GM12878 (cell line): Measurements from ENCODE around the gene SPATA9. TPM values are rescaled to one million over a fixed set of nuclear protein-coding genes. Genes with fewer than 3 reads are reported as not detected.

Experiments used
- CHD2 ChIP-seq: IDR thresholded peaks from 2 replicates; pipeline ENCODE4 v1.6.1; 2011; ENCODE audit warnings: low read depth, low read length, improper control_type of control experiment, borderline replicate concordance
- FOS ChIP-seq: IDR thresholded peaks from 3 replicates; pipeline ENCODE4 v1.6.1; 2011; ENCODE audit warnings: borderline replicate concordance; ENCODE audit not compliant: insufficient read length; ENCODE audit errors: extremely low read depth
- FOXM1 ChIP-seq: IDR thresholded peaks from 2 replicates; pipeline ENCODE4 v1.6.1; 2012; ENCODE audit warnings: low read depth, mild to moderate bottlenecking, inconsistent platforms, low read length, moderate library complexity
- KDM1A ChIP-seq: fragments of 200-600 bp; sonication (generic); IDR thresholded peaks from 2 replicates; pipeline ENCODE4 v1.6.1; 2016; ENCODE audit warnings: borderline replicate concordance
- NFYB ChIP-seq: IDR thresholded peaks from 2 replicates; pipeline ENCODE4 v1.6.1; 2011; ENCODE audit warnings: low read depth, mild to moderate bottlenecking, low read length, improper control_type of control experiment, moderate library complexity; ENCODE audit not compliant: insufficient read depth
- RB1 ChIP-seq: fragments of 450-650 bp; formaldehyde crosslinking; IDR thresholded peaks from 2 replicates; pipeline ENCODE4 v1.6.1; 2017; ENCODE audit warnings: mild to moderate bottlenecking, borderline replicate concordance
- SIN3A ChIP-seq: IDR thresholded peaks from 2 replicates; pipeline ENCODE4 v1.6.1; 2012; ENCODE audit warnings: low read depth, low read length, improper control_type of control experiment
- SP1 ChIP-seq: IDR thresholded peaks from one replicate; pipeline ENCODE4 v1.6.1; 2011; ENCODE audit warnings: low read depth, low read length
- SRF ChIP-seq, 2 experiments: IDR thresholded peaks; 2 replicates each; pipeline ENCODE4 v1.6.1; 2011; ENCODE audit warnings: low read depth in 2 of 2, low read length in 2 of 2, mild to moderate bottlenecking in 1 of 2, moderate library complexity in 1 of 2
- ZSCAN29 ChIP-seq: fragments of 450-650 bp; IDR thresholded peaks from 2 replicates; pipeline ENCODE4 v1.6.1; 2017; ENCODE audit warnings: mild to moderate bottlenecking, moderate library complexity
- polyA plus RNA-seq, 11 experiments: library from polyadenylated mRNA; depleted of rRNA in 4 of 11; unstranded in 6 of 11; stranded (reverse) in 5 of 11; fragments of >200 nt; fragmentation: Nextera tagmentation in 4 of 11; fragmentation: Illumina TruSeq in 1 of 11; extraction: Ambion mirVana in 4 of 11; extraction: Trizol in 1 of 11; gene quantifications; 1 replicate in 1 of 11; 2 replicates in 10 of 11; pipeline versions ENCODE4 v1.2.1 to v1.2.3, GENCODE V29; 2011 to 2016; ENCODE audit warnings: inconsistent platforms in 2 of 11, missing spikeins in 2 of 11, low read depth in 1 of 11
- total RNA-seq, 4 experiments: library from RNA; depleted of rRNA in 3 of 4; stranded (reverse); fragments of >200 nt in 3 of 4; fragmentation: Illumina TruSeq in 1 of 4; extraction: Trizol in 1 of 4; gene quantifications; 2 replicates each; pipeline versions ENCODE4 v1.2.1 to v1.2.3, GENCODE V29; 2013 to 2021
- TF ChIP-seq, protein P1 (sequence below): fragments of 450-650 bp; formaldehyde crosslinking; IDR thresholded peaks from 2 replicates; pipeline ENCODE4 v1.4.0; 2020; ENCODE audit warnings: mild to moderate bottlenecking, moderate library complexity
- TF ChIP-seq, protein P2 (sequence below): IDR thresholded peaks from 2 replicates; pipeline ENCODE4 v1.6.1; 2012; ENCODE audit warnings: low read depth, low read length, improper control_type of control experiment
- TF ChIP-seq, protein P3 (sequence below): IDR thresholded peaks from 2 replicates; pipeline ENCODE4 v1.6.1; 2012; ENCODE audit warnings: low read depth, low read length, improper control_type of control experiment
- TF ChIP-seq, protein P4 (sequence below): fragments of 450-650 bp; IDR thresholded peaks from 2 replicates; pipeline ENCODE4 v1.6.1; 2017; ENCODE audit warnings: borderline replicate concordance
- TF ChIP-seq, protein P5 (sequence below): fragments of 450-650 bp; IDR thresholded peaks from 2 replicates; pipeline ENCODE4 v1.6.1; 2018; ENCODE audit warnings: borderline replicate concordance, mild to moderate bottlenecking; ENCODE audit not compliant: partially characterized antibody
- TF ChIP-seq, protein P6 (sequence below): fragments of 450-650 bp; IDR thresholded peaks from 2 replicates; pipeline ENCODE4 v1.6.1; 2017; ENCODE audit warnings: mild to moderate bottlenecking, moderate library complexity

The SPATA9 gene
- total and polyA plus RNA-seq, 10 of the 15 experiments (the other 5 are each of a cell fraction or from before 2014, with no cell fraction given) = 0.11 to 0.49 (median 0.16) TPM; not detected in 1

DNA sequence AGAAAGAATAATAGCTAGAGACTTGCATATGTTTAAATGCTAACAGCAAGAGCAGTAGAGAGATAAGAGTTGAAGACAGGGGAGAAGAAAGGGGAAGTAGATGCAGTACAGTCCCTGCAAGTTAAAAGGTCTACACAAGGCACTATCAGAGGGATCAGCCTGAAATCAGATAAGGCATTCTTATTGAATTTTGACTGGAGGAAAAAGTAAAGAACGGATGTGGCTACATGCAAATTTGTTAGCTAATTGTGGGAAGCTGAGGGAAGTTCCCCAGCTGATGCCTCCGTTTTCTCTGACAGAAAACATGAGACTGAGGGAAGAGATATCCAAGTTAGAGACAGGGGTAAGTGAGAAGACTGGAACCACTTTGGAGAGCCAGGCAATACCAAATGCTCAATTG lies 35.4 kb upstream of the SPATA9 start (continued):
- TF ChIP-seq, protein P1, sequence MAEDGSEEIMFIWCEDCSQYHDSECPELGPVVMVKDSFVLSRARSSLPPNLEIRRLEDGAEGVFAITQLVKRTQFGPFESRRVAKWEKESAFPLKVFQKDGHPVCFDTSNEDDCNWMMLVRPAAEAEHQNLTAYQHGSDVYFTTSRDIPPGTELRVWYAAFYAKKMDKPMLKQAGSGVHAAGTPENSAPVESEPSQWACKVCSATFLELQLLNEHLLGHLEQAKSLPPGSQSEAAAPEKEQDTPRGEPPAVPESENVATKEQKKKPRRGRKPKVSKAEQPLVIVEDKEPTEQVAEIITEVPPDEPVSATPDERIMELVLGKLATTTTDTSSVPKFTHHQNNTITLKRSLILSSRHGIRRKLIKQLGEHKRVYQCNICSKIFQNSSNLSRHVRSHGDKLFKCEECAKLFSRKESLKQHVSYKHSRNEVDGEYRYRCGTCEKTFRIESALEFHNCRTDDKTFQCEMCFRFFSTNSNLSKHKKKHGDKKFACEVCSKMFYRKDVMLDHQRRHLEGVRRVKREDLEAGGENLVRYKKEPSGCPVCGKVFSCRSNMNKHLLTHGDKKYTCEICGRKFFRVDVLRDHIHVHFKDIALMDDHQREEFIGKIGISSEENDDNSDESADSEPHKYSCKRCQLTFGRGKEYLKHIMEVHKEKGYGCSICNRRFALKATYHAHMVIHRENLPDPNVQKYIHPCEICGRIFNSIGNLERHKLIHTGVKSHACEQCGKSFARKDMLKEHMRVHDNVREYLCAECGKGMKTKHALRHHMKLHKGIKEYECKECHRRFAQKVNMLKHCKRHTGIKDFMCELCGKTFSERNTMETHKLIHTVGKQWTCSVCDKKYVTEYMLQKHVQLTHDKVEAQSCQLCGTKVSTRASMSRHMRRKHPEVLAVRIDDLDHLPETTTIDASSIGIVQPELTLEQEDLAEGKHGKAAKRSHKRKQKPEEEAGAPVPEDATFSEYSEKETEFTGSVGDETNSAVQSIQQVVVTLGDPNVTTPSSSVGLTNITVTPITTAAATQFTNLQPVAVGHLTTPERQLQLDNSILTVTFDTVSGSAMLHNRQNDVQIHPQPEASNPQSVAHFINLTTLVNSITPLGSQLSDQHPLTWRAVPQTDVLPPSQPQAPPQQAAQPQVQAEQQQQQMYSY (CRISPR knock-in tag) = no peak
- TF ChIP-seq, protein P2, sequence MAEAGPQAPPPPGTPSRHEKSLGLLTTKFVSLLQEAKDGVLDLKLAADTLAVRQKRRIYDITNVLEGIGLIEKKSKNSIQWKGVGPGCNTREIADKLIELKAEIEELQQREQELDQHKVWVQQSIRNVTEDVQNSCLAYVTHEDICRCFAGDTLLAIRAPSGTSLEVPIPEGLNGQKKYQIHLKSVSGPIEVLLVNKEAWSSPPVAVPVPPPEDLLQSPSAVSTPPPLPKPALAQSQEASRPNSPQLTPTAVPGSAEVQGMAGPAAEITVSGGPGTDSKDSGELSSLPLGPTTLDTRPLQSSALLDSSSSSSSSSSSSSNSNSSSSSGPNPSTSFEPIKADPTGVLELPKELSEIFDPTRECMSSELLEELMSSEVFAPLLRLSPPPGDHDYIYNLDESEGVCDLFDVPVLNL = no peak
- peak; percentile 23; the same call in 1 of the 2 replicates for TF ChIP-seq RB1
- TF ChIP-seq, protein P3, sequence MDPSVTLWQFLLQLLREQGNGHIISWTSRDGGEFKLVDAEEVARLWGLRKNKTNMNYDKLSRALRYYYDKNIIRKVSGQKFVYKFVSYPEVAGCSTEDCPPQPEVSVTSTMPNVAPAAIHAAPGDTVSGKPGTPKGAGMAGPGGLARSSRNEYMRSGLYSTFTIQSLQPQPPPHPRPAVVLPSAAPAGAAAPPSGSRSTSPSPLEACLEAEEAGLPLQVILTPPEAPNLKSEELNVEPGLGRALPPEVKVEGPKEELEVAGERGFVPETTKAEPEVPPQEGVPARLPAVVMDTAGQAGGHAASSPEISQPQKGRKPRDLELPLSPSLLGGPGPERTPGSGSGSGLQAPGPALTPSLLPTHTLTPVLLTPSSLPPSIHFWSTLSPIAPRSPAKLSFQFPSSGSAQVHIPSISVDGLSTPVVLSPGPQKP = no peak
- TF ChIP-seq NFYB = no peak
- TF ChIP-seq SRF (IDR thresholded peaks at IDR 0.05; ENCODE audit: low read depth in 2 of 2, low read length in 2 of 2) = no peak
- TF ChIP-seq, protein P4, sequence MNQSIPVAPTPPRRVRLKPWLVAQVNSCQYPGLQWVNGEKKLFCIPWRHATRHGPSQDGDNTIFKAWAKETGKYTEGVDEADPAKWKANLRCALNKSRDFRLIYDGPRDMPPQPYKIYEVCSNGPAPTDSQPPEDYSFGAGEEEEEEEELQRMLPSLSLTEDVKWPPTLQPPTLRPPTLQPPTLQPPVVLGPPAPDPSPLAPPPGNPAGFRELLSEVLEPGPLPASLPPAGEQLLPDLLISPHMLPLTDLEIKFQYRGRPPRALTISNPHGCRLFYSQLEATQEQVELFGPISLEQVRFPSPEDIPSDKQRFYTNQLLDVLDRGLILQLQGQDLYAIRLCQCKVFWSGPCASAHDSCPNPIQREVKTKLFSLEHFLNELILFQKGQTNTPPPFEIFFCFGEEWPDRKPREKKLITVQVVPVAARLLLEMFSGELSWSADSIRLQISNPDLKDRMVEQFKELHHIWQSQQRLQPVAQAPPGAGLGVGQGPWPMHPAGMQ = no peak
- TF ChIP-seq FOXM1 = no peak
- no peak for TF ChIP-seq FOS
- TF ChIP-seq SIN3A = no peak
- TF ChIP-seq SP1 = no peak
- TF ChIP-seq, protein P5, sequence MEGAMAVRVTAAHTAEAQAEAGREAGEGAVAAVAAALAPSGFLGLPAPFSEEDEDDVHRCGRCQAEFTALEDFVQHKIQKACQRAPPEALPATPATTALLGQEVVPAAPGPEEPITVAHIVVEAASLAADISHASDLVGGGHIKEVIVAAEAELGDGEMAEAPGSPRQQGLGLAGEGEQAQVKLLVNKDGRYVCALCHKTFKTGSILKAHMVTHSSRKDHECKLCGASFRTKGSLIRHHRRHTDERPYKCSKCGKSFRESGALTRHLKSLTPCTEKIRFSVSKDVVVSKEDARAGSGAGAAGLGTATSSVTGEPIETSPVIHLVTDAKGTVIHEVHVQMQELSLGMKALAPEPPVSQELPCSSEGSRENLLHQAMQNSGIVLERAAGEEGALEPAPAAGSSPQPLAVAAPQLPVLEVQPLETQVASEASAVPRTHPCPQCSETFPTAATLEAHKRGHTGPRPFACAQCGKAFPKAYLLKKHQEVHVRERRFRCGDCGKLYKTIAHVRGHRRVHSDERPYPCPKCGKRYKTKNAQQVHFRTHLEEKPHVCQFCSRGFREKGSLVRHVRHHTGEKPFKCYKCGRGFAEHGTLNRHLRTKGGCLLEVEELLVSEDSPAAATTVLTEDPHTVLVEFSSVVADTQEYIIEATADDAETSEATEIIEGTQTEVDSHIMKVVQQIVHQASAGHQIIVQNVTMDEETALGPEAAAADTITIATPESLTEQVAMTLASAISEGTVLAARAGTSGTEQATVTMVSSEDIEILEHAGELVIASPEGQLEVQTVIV = no peak
- TF ChIP-seq CHD2 = no peak
- TF ChIP-seq, protein P6, sequence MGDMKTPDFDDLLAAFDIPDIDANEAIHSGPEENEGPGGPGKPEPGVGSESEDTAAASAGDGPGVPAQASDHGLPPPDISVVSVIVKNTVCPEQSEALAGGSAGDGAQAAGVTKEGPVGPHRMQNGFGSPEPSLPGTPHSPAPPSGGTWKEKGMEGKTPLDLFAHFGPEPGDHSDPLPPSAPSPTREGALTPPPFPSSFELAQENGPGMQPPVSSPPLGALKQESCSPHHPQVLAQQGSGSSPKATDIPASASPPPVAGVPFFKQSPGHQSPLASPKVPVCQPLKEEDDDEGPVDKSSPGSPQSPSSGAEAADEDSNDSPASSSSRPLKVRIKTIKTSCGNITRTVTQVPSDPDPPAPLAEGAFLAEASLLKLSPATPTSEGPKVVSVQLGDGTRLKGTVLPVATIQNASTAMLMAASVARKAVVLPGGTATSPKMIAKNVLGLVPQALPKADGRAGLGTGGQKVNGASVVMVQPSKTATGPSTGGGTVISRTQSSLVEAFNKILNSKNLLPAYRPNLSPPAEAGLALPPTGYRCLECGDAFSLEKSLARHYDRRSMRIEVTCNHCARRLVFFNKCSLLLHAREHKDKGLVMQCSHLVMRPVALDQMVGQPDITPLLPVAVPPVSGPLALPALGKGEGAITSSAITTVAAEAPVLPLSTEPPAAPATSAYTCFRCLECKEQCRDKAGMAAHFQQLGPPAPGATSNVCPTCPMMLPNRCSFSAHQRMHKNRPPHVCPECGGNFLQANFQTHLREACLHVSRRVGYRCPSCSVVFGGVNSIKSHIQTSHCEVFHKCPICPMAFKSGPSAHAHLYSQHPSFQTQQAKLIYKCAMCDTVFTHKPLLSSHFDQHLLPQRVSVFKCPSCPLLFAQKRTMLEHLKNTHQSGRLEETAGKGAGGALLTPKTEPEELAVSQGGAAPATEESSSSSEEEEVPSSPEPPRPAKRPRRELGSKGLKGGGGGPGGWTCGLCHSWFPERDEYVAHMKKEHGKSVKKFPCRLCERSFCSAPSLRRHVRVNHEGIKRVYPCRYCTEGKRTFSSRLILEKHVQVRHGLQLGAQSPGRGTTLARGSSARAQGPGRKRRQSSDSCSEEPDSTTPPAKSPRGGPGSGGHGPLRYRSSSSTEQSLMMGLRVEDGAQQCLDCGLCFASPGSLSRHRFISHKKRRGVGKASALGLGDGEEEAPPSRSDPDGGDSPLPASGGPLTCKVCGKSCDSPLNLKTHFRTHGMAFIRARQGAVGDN = no peak
- no peak for TF ChIP-seq KDM1A
- no peak for TF ChIP-seq ZSCAN29
